Panc1 (cell line): ENCODE measurements around the gene AP5S1. TPM values are rescaled to one million over a fixed set of nuclear protein-coding genes. Genes with fewer than 3 reads are reported as not detected.

Experiments
- ATAC-seq: fragments of 200-7000 bp; cut with Tn5 transposase; 2 replicates; pipeline ENCODE4 v1.9.1; 2020; ENCODE audit warnings: mild to moderate bottlenecking, moderate library complexity
- BruUV-seq: library from RNA; stranded (reverse); fragments of 400-500 nt; replicated peaks from 2 replicates; lab custom pipeline; 2021; lab: Mats Ljungman, UMichigan
- CTCF ChIA-PET: fragments of 300-600 bp; sonication (Branson Sonifier 250); formaldehyde crosslinking; loops from one replicate; lab custom pipeline; 2022; ENCODE audit warnings: antibody characterized with exemption; lab: Charles Lee
- POLR2A ChIA-PET: fragments of 300-600 bp; sonication (Branson Sonifier 250); formaldehyde crosslinking; loops from one replicate; lab custom pipeline; 2022; ENCODE audit warnings: antibody characterized with exemption; lab: Charles Lee
- DNase-seq: peaks from one replicate; pipeline ENCODE4 v3.0.0-alpha.2; 2010; ENCODE audit warnings: low read depth, low spot score
- H3K27ac ChIP-seq: 2 replicates; pipeline ENCODE4 v1.5.1; 2011; ENCODE audit warnings: mild to moderate bottlenecking, low read length, inconsistent platforms
- H3K27me3 ChIP-seq: fragments of 200-500 bp; sonication (Bioruptor generic); 2 replicates; pipeline ENCODE4 v1.6.0; 2014; ENCODE audit warnings: low read length, inconsistent platforms; ENCODE audit not compliant: control insufficient read depth, insufficient read depth
- H3K36me3 ChIP-seq: fragments of 200-500 bp; sonication (Bioruptor generic); 2 replicates; pipeline ENCODE4 v1.5.1; 2014; ENCODE audit warnings: inconsistent platforms, mild to moderate bottlenecking, low read length, moderate library complexity; ENCODE audit not compliant: control insufficient read depth, insufficient read depth
- H3K4me1 ChIP-seq: 2 replicates; pipeline ENCODE4 v1.5.1; 2011; ENCODE audit warnings: inconsistent platforms, mild to moderate bottlenecking, low read length, moderate library complexity; ENCODE audit not compliant: control insufficient read depth, insufficient read depth
- H3K4me3 ChIP-seq, 2 experiments: 2 replicates each; pipeline ENCODE4 v1.5.1; 2011 to 2012; ENCODE audit warnings: low read depth in 2 of 2, low read length in 2 of 2, mild to moderate bottlenecking in 2 of 2, inconsistent platforms in 1 of 2, moderate library complexity in 1 of 2
- H3K9me3 ChIP-seq: fragments of 200-500 bp; sonication (Bioruptor generic); 2 replicates; pipeline ENCODE4 v1.5.1; 2014; ENCODE audit warnings: low read depth, mild to moderate bottlenecking, inconsistent platforms, low read length, moderate library complexity; ENCODE audit not compliant: control insufficient read depth, insufficient read depth
- CTCF ChIP-seq: fragments of 450-650 bp; IDR thresholded peaks from 2 replicates; pipeline ENCODE4 v1.5.1; 2017; ENCODE audit warnings: mild to moderate bottlenecking
- POLR2AphosphoS5 ChIP-seq: IDR thresholded peaks from 2 replicates; pipeline ENCODE4 v1.6.1; 2012; ENCODE audit warnings: mild to moderate bottlenecking, low read depth, low read length, moderate library complexity
- REST ChIP-seq, 2 experiments: IDR thresholded peaks; 2 replicates each; pipeline ENCODE4 v1.6.1; 2011 to 2012; ENCODE audit warnings: low read depth in 2 of 2, control low read depth in 1 of 2, low read length in 1 of 2, mild to moderate bottlenecking in 1 of 2, moderate library complexity in 1 of 2; ENCODE audit not compliant: insufficient read depth in 1 of 2
- SIN3A ChIP-seq: IDR thresholded peaks from 2 replicates; pipeline ENCODE4 v1.6.1; 2012; ENCODE audit warnings: low read depth, mild to moderate bottlenecking, low read length, moderate library complexity, borderline replicate concordance; ENCODE audit not compliant: insufficient read depth
- TCF7L2 ChIP-seq: IDR thresholded peaks from 2 replicates; pipeline ENCODE4 v1.6.1; 2011; ENCODE audit warnings: mild to moderate bottlenecking, low read depth, low read length, inconsistent platforms
- in situ Hi-C: cut with HindIII; loops from 2 replicates; pipeline ENCODE4 v1.10.0; 2016; ENCODE audit warnings: low sequenced_read_pairs, low pct_unique_long_range_greater_than_20kb
- intact Hi-C: fragments of 100-400 bp; cut with micrococcal nuclease; formaldehyde crosslinking; loops from one replicate; pipeline ENCODE4 v1.10.0; 2022; ENCODE audit not compliant: unreplicated experiment
- total RNA-seq: library from RNA; stranded (reverse); gene quantifications from one replicate; pipeline ENCODE4 v1.2.1, GENCODE V29; 2021; ENCODE audit not compliant: unreplicated experiment

Gene AP5S1
- total RNA-seq, 1 experiment from 2014 or later, result 23.1 TPM

- Histone ChIP-seq H3K9me3 (no peaks in the 10 kb centered on the region), H3K27ac (no peak overlapping the region), H3K36me3 (no peaks in the 10 kb centered on the region), H3K4me1 (no peaks in the 10 kb centered on the region), H3K4me3 (no peak overlapping the region), H3K27me3 (no peaks in the 10 kb centered on the region)
- POLR2A ChIA-PET, result no interaction called here
- DNase-seq (no peak), ATAC-seq (no peak)
- in situ Hi-C loops (no loop called here), intact Hi-C loops (no loop called here)
- no TSS peak for BruUV-seq
- no peak for TF ChIP-seq CTCF
- TF ChIP-seq POLR2AphosphoS5, result no peak
- TF ChIP-seq TCF7L2, result no peak
- no peak for TF ChIP-seq REST (IDR thresholded peaks at IDR 0.05; ENCODE audit: insufficient read depth in 1 of 2, low read depth in 2 of 2, low read length in 1 of 2)
- no peak for TF ChIP-seq SIN3A
- CTCF ChIA-PET, result no interaction called here
Measured at GRCh38 chr20:3876000-3876399, 55.7 kb downstream of the AP5S1 start.

GRCh38 chr20:3876676-3877075, 56.3 kb downstream of the AP5S1 start:
- BruUV-seq, result no TSS peak
- POLR2A ChIA-PET, result no interaction called here
- H3K9me3 ChIP-seq, result no peaks in the 10 kb centered on the region
- CTCF ChIA-PET, result no interaction called here
- in situ Hi-C loops (no loop called here), intact Hi-C loops (no loop called here)
- H3K4me3 ChIP-seq, result no peak overlapping the region
- TF ChIP-seq REST (IDR thresholded peaks at IDR 0.05; ENCODE audit: insufficient read depth in 1 of 2, low read depth in 2 of 2, low read length in 1 of 2) (no peak), CTCF (no peak), SIN3A (no peak)
- H3K27ac ChIP-seq, result no peak overlapping the region
- H3K27me3 ChIP-seq, result no peaks in the 10 kb centered on the region
- no peaks in the 10 kb centered on the region for H3K4me1 ChIP-seq
- no peaks in the 10 kb centered on the region for H3K36me3 ChIP-seq
- ATAC-seq (no peak), DNase-seq (no peak)

Other genes starting within 250 kb of the AP5S1 start
- not detected for gene GFRA4, start 157.1 kb upstream of the AP5S1 start, total RNA-seq
- 0.62 TPM for gene ADAM33, start 138.5 kb upstream of the AP5S1 start, total RNA-seq
- gene SIGLEC1, start 107.9 kb upstream of the AP5S1 start, total RNA-seq, result 0.03 TPM
- 0.21 TPM for gene HSPA12B, start 87.9 kb upstream of the AP5S1 start, total RNA-seq
- 100 TPM for gene ADISSP, start 52.8 kb upstream of the AP5S1 start, total RNA-seq
- gene SPEF1, start 39.1 kb upstream of the AP5S1 start, total RNA-seq, result 0.41 TPM
- gene CENPB, start 33.8 kb upstream of the AP5S1 start, total RNA-seq, result 154 TPM
- gene CDC25B, start 24.2 kb upstream of the AP5S1 start, total RNA-seq, result 170 TPM
- gene MAVS, start 26.3 kb downstream of the AP5S1 start, total RNA-seq, result 32.3 TPM
- 40.9 TPM for gene PANK2, start 68.8 kb downstream of the AP5S1 start, total RNA-seq
- 8.3 TPM for gene RNF24, start 195.0 kb downstream of the AP5S1 start, total RNA-seq